VCaP (cell line): Measurements from ENCODE around the gene PKIG.

Experiments
- H3K27ac ChIP-seq: fragments of 450-650 bp; 2 replicates; pipeline ENCODE4 v1.5.1; 2017
- CTCF ChIP-seq: fragments of 450-650 bp; conservative IDR thresholded peaks from 2 replicates; pipeline ENCODE4 v1.5.1; 2017; ENCODE audit warnings: mild to moderate bottlenecking, moderate library complexity

The PKIG gene

DNA sequence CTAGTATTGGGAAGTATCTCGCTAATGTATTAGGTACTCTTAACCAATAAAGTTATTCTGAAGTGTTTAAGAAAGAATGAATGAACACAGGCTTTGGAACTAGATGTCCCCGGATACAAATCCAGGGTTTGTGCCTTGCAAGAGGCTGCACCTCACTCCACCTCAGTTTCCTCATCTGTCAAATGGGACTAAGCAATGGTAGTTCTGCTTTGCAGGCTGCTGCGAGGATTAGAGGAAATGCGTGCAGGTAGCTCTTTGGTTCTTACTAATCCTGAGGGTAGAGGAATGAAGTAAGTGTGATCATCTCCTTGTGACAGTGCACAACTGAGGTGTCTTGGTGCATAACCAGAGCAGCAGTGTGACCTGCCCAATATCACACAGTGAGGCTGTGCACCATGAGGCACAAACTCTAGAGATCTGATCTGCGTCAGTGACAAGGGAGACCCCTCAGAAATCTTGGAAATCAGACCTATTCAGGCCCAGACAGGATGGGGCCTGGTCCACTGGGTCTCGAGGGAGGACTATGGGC, 42.4 kb downstream of the PKIG start:
- no peak overlapping the region for H3K27ac ChIP-seq
- no peak for TF ChIP-seq CTCF

DNA sequence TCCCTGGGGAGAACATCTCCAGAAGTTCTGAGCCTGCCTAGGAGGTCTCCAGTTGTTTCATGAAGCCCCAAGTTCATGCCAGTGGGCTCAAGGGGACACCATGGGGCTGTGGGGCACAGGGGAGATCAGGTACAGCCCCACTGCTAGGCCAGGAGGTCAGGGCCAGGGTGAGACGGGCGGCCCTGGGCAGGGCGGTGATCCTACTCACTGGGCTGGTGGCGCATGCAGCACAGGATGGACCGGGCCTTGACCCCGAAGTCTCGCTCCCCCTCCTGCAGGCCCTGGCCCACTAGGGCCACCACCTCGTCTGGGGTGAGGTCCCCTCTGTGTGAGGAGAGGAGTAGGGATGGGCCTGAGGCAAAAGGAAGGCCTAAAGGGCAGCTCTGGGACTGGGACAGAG, 43.0 kb downstream of the PKIG start:
- no peak overlapping the region for H3K27ac ChIP-seq
- TF ChIP-seq CTCF, result no peak

GRCh38 chr20:44626278-44626677, 43.9 kb downstream of the PKIG start:
- no peak for TF ChIP-seq CTCF
- H3K27ac ChIP-seq, result no peak overlapping the region

GRCh38 chr20:44627364-44628010, 45.1 kb downstream of the PKIG start:
- H3K27ac ChIP-seq, result no peak overlapping the region
- no peak for TF ChIP-seq CTCF

DNA sequence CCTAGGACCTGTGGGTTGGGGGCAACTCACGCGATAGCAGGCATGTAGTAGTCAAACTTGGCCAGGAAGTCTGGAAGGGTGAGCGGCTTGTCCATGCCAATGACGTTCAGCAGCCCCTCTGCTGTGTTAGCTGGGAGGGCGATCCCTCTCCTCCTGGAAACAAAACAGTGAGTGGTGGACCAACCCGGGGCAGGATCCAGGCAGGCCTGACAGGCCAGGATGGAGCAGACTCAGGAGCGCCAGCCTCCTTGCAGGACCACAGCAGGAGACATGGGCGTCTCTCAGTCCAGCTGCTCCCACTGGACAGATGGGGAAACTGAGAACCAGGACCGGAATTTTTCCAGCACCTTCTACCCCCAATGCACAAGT, 46.6 kb downstream of the PKIG start:
- TF ChIP-seq CTCF, result no peak
- H3K27ac ChIP-seq, result no peak overlapping the region

DNA sequence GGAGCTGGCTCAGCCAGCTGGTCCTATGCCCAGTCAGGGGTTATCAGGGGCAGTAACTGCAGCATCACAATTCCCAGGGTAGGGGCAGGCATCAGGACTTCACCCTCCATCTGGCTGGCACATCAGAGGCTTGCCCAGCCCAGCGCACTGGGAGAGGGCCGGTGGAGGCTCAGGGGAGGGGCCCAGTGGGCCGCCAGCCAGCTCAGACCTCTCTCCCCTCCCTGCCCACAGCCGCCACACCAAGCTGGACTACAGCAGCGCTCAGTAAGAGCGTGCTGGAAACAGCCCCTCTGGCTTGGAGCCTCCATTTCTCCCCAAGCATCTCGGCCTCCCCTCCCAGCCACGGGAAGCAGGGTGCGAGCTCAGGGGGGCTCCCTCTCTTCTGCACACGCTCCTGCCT, 47.2 kb downstream of the PKIG start:
- H3K27ac ChIP-seq, result no peak overlapping the region
- no peak for TF ChIP-seq CTCF

- no peak for TF ChIP-seq CTCF
- no peak overlapping the region for H3K27ac ChIP-seq
Measured at GRCh38 chr20:44630297-44630696, 47.9 kb downstream of the PKIG start.
